ENCODE data around the gene SLC22A31.

- TF ChIP-seq, protein P1, sequence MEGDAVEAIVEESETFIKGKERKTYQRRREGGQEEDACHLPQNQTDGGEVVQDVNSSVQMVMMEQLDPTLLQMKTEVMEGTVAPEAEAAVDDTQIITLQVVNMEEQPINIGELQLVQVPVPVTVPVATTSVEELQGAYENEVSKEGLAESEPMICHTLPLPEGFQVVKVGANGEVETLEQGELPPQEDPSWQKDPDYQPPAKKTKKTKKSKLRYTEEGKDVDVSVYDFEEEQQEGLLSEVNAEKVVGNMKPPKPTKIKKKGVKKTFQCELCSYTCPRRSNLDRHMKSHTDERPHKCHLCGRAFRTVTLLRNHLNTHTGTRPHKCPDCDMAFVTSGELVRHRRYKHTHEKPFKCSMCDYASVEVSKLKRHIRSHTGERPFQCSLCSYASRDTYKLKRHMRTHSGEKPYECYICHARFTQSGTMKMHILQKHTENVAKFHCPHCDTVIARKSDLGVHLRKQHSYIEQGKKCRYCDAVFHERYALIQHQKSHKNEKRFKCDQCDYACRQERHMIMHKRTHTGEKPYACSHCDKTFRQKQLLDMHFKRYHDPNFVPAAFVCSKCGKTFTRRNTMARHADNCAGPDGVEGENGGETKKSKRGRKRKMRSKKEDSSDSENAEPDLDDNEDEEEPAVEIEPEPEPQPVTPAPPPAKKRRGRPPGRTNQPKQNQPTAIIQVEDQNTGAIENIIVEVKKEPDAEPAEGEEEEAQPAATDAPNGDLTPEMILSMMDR (IDR thresholded peaks at IDR 0.05) = no peak
- no peak for TF ChIP-seq POLR2A (IDR thresholded peaks at IDR 0.05)
These were observed 4.7 kb downstream of the SLC22A31 start for GRCh38 chr16:89195521-89196171.

All from thyroid gland (tissue), 4 donors.